GM10248 (cell line): Measurements from ENCODE around the gene DHRS2.

Source experiments
- CTCF ChIA-PET: fragments of 300-600 bp; sonication (Branson Sonifier 250); formaldehyde crosslinking; extraction: SDS; loops from one replicate; lab custom pipeline; 2021; ENCODE audit warnings: antibody characterized with exemption; lab: Yijun Ruan, JAX
- POLR2A ChIA-PET: fragments of 350-650 bp; sonication (Branson Sonifier 250); formaldehyde crosslinking; extraction: SDS; loops from one replicate; lab custom pipeline; 2020; ENCODE audit warnings: antibody characterized with exemption; lab: Yijun Ruan, JAX
- DNase-seq: peaks from one replicate; pipeline ENCODE4 v3.0.0; 2012; ENCODE audit errors: extremely low spot score
- CTCF ChIP-seq: IDR thresholded peaks from 2 replicates; pipeline ENCODE4 v1.5.1; 2012; ENCODE audit warnings: mild to moderate bottlenecking, low read depth; ENCODE audit errors: extremely low read depth, missing control alignments, control extremely low read depth

DHRS2 gene

GRCh38 chr14:23654231-23654630 lies 18.1 kb downstream of the DHRS2 start:
- POLR2A ChIA-PET = no interaction called here
- TF ChIP-seq CTCF = no peak
- DNase-seq = no peak
- CTCF ChIA-PET = interaction anchor here (1.1 kb wide), 1 partner anchor 19 kb away, joined by 3 read pairs; the partner anchor contains the start of gene DHRS2

GRCh38 chr14:23657959-23658470 lies 21.9 kb downstream of the DHRS2 start:
- no peak for DNase-seq
- TF ChIP-seq CTCF = no peak
- ChIA-PET POLR2A (no interaction called here), CTCF (interaction anchor here (1.4 to 8.0 kb wide), 4 partner anchors 26 to 253 kb away, joined by 4 to 57 read pairs (median 4); no protein-coding TSS in a partner anchor)

GRCh38 chr14:23660290-23661226 lies 24.4 kb downstream of the DHRS2 start:
- no peak for TF ChIP-seq CTCF
- POLR2A ChIA-PET = no interaction called here
- CTCF ChIA-PET = interaction anchor here (1.0 to 8.0 kb wide), 4 partner anchors 15 to 250 kb away, joined by 3 to 57 read pairs (median 4); no protein-coding TSS in a partner anchor
- DNase-seq = peak; percentile 60

- POLR2A ChIA-PET = no interaction called here
- no peak for DNase-seq
- CTCF ChIA-PET = interaction anchor here (8.0 kb wide), 1 partner anchor 29 kb away, joined by 57 read pairs; no protein-coding TSS in a partner anchor
- TF ChIP-seq CTCF = no peak
These were observed 25.4 kb downstream of the DHRS2 start for GRCh38 chr14:23661542-23661941.

GRCh38 chr14:23663127-23663526 lies 27.0 kb downstream of the DHRS2 start:
- DNase-seq = no peak
- TF ChIP-seq CTCF = no peak
- ChIA-PET CTCF (interaction anchor here (1.2 to 8.0 kb wide), 3 partner anchors 16 to 247 kb away, joined by 3 to 57 read pairs (median 5); no protein-coding TSS in a partner anchor), POLR2A (no interaction called here)

GRCh38 chr14:23663711-23664110 lies 27.5 kb downstream of the DHRS2 start:
- ChIA-PET POLR2A (no interaction called here), CTCF (interaction anchor here (0.8 to 8.0 kb wide), 3 partner anchors 15 to 259 kb away, joined by 3 to 57 read pairs (median 3); no protein-coding TSS in a partner anchor)
- TF ChIP-seq CTCF = no peak
- DNase-seq = no peak
